NK-92 treated with Interleukin-12 subunit alpha and Interleukin-12 subunit beta, amount 100 ng/mL, for 24 hours (cell line): ENCODE results near the gene GLIS2.
A peak's percentile ranks its signal among the peaks of the same experiment; 100 is the strongest.
"Not testable (repeated sequence)": the region's sequence is repeated elsewhere in the genome, so short reads cannot be mapped to it uniquely, and the experiment has no call there.

Experiments
- DNase-seq: peaks from one replicate; lab custom pipeline; 2025; lab: John Stamatoyannopoulos, UW

The GLIS2 gene

DNA sequence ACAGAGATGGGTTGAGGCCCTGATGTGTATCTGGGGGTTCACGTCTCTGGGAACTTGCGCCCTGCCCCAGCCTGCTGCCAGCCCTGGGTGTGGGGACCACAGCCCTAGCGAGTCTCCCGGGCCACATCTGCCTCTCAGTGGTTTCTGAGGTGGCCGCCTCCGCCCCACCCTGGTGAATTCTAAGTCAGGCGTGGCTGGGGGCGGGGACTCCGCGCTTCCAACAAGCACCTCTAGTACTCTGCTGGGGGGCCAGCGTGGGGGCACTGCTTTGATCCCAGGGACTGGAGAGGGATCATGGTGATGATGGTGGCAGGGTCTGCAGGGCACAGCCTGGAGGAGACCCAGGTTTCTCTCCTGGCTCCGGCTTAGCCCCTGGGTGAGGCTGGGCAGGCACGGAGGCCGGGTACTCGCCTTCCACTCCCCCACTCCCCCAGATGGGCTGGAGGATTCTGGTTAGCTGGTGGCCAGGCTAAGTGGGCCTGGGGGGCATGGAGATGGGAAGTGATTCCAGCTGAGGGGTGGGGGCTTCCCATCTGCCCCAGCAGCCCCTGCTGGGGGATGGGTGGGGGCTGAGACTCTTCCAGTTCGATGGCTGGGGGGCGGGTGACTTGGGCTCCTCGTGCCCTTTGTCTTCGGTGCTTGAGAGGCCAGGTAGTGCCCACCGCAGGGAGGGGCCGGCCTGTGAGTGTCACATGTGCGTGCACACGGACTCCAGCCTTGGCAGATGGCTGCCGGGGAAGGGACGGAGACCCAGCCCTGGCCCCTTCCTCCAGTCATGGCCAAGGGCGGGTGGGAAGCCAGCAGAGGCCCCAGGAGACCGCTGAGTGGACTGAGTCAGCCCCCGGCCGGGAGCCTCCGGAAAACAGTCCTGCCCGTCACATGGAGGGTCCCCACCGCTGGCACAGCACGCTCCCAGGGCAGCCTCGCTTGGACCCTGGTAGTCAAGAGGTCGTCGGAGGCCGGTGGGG is 3.9 kb downstream of the GLIS2 start:
- no peak for DNase-seq

DNA sequence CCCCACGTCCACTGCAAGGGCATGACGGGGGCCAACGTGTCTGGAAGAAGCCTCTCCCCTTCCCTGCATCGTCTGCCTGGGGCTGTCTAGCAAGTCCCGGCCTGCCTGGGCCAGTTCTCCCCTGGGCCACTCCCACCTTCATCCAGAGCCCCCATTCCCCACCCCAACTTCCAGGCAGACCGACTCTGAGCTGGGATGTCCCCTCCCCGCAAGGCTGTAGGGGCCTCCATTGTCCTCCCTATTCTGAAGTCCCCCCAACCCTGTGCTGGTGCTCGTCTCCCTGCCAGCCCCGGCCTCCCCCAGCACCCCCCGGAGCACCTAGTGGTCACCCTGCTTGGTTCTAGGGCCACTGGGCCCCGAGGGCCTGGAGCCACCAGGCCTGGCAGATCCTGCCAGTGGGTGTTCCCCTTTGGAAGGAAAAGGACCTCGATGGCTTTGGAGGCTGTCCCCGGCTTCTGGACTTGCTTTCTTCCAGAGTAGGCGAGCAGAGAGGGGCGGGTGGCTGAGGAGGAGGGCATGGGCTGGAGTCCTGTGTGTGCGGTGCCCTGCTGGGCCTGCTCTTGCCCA is 4.8 kb downstream of the GLIS2 start:
- no peak for DNase-seq

- no peak for DNase-seq
Measured at GRCh38 chr16:4321286-4322120, 5.6 kb downstream of the GLIS2 start.

GRCh38 chr16:4322121-4323052 is 6.5 kb downstream of the GLIS2 start:
- DNase-seq, result no peak

- DNase-seq, result no peak
Measured at GRCh38 chr16:4323071-4323844, 7.4 kb downstream of the GLIS2 start.

DNA sequence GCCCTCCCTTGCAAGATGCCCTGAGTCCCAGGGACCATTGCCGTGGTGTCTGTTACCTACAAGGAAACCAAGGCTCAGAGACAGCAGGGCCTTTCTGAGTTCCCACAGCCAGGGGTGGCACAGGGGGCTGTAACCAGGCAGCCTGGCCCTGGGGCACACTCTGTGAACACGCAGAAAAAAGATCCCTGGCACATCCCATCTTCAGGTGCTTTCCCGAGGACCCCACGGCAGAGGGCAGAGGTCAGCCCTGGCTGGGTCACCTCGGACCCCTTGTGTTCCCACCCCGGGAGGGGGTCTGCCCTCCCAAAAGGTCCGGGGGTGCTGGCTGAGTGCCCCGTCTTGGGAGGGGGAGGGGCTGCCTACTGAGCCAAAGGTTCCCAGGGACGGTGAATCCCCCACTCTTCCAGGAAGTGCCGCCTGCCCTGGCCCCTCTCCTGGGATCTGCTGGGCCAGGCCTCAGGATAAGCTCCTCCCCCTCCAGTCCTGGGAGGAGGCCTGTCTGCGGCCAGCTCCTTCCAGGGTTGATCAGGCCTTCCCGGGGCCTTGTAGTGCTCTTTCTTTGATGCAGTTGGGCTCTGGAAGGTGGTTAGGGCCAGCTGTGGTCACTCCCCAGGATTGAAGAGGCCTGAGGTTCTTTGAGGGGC is 8.1 kb downstream of the GLIS2 start:
- no peak for DNase-seq

DNA sequence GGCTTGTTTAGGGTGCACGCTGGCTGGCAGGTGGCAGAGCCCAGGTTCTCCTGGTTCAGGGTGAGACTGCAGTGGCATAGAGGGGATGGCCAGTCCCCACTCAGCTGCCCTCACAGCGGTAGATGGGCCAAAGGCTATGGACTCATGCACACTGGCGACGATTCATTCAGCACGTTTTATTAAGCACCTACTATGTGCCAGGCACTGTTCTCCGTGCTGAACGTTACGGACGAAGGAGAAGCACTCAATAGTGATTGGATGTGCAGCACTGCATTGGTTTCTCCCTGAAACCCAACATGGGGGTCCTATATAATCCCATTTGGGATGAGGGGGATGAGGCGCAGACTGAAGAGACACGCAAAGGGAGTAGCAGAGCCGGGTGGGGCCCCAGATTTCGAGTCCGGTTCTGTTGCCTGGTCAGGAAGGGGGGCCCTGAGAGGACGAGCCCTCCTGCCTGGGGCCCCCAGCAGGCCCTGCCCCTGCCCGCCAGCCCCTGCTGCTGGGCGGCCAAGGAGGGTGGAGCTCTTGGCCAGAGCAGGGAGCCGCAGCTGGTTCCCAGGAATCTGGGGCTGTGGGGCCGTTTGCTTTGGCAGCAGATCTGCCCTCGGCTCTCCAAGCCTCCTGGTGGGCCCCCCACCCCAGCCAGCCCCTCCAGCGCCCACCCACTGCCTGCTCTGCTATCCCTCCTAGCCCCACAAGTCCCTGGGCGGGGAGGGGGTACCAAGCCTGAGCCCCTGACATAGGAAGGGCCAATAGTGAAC is 8.8 kb downstream of the GLIS2 start:
- DNase-seq, result no peak

DNA sequence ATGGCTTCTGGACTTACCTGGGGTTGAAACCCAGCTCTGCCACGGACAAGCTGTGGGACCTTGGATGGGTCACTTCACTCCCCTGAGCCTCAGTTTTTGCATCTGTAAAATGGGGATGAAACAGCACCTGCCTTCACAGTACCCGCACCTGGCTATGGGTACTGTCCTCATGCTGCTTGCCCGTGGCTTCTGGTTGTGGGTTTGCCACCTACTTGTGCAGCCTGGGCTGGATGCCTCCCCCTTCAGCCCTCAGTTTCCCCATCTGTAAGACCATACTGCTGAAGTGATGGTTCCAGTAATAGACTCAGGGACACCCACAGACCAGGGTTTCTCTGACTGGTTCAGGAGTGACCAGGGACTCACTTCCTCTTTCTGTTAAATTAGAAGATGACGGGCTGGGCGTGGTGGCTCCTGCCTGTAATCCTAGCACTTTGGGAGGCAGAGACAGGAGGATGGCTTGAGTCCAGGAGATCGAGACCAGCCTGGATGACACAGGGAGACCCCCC is 9.4 kb downstream of the GLIS2 start:
- no peak for DNase-seq

GRCh38 chr16:4327386-4328045 is 11.6 kb downstream of the GLIS2 start:
- no peak for DNase-seq

GRCh38 chr16:4328046-4328781 is 12.3 kb downstream of the GLIS2 start:
- no peak for DNase-seq

DNA sequence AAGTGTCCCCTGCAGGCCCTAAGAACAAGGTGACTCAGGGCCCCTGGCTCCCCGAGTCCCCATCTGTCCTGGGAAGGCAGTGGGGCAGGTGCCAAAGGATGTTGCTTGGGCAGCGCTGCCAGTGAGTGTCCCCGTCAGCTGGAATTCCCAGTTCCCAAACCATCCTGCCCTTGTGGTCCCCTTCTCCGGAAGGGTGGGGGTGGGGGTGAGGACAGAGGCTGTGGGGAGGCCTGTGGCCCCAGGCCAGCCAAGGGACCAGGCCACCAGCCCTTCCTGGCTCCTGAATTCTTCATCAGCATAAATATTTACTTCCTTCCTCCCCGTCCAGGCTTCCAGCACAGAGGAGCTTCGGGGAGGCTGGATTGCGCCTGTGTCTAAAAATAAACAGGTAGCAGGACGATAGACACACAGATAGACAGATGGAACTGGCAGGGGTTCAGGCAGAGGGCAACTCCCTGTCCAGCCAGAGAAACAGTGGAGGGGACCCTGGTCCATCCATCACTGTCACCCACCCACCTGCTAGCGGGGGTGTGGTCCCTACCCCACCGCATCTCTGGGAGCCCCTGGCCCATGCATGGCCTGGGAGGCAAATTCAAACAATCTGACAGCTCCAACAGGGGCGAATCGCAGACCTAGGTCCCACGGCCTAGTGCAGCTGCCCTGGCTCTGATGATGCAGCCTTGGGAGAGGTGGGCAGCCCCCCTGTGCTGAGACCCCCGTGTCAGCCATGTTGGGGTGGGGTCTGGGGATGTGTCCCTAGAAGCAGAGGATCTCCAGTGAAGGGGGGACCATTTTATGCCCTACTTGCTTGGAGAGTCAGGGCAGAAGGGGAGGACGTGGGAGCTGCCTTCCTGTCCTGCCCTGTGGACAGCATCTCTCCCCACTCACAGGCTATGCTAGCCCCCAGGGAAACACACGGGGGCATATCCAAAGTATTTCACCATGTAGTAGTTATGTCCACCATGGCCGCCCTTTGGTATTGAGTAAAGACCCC is 13.2 kb downstream of the GLIS2 start:
- DNase-seq, result no peak

DNA sequence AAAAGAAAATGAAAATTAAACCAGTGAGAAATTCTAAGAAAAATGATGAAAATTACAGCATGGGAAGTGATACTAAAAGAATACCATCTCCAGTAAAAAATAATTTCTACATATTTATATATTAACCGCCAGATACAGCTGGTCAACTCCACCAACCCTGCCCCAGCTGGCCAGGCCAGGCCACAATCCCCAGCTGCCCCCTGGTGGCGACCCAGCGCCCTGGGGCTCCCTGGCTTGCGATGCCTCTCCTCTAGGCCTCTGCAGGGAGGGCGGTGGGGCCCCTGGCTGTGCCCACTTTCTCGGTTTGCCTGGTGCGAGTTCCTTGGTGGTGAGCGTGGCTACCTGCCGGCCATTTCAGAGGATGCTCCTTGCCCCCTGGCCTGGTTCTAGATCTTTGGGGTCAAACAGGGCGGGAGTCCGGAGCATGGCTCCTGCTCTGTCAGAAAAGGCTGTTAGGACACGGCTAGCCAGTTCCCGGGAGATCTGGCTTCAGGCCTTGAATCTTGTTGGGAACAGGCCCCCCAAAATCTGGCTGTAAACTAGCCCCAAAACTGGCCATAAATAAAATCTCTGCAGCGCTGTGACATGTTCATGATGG is 14.5 kb downstream of the GLIS2 start:
- peak; percentile 51 for DNase-seq

DNA sequence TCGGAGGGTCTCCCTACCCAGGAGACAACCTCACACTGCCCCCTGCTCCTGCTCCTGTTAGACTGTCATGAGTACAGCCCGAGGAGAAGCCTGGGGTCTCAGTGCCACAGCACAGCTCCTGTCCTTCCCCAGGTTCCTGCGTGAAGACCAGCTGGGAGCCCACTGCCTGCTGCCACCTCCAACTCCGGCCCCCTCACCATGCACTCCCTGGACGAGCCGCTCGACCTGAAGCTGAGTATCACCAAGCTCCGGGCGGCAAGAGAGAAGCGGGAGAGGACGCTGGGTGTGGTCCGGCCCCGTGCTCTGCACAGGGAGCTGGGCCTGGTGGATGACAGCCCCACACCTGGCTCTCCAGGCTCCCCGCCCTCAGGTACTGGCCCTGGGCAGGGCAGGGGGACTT is 16.2 kb downstream of the GLIS2 start:
- no peak for DNase-seq

DNA sequence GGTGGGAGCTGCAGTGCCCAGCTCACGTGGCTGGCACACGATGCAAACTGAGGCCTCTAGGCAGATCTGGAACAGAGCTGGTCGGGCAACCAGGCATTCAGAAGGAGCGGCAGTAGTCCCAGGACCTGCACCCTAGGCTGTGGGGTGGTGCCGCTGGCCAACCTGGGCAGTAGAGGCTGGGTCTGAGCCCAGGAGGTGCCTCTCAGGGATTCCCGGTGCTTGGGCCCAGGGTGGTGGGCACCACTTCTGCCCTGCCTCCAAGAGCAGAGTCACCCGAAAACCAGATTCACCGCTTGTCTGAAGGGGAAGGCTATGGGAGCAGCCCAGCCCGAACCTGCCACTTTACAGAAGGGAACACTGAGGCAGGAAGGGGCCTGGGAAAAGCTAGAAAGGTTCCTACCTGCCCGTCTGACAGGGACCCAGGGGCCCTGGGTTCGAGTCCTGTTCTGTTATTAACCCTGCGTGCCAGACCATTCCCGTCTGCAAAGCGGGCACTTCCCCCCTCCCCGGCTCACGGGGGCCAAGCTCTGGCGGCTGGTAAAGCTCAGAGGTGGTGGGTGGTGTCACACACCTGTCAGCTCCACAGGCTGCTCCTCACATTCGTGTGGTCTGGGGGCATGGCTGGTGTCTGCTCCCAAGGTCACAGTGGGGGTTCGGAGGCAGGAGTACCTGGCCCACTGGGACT is 16.9 kb downstream of the GLIS2 start:
- no peak for DNase-seq

- DNase-seq, result no peak
Measured at GRCh38 chr16:4333308-4333638, 17.4 kb downstream of the GLIS2 start.

DNA sequence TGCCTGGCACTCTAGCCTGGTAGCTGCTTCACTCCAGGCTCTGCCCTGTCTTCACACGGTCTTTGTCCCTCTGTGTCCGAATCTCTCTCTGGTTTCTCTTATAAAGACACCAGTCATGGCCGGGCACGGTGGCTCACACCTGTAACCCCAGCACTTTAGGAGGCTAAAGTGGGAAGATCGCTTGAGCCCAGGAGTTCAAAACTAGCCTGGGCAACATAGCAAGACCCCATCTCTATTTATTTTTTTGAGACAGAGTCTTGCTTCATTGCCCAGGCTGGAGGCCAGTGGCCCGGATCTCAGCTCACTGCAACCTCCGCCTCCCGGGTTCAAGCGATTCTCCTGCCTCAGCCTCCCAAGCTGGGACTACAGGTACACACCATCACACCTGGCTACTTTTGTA is 17.8 kb downstream of the GLIS2 start:
- not testable (repeated sequence) for DNase-seq
